Measurements from ENCODE around the gene CCDC186. TPM values are rescaled to one million over a fixed set of nuclear protein-coding genes. Genes with fewer than 3 reads are reported as not detected.

Gene CCDC186
- 5.6 TPM for polyA plus RNA-seq (2012; ENCODE audit: insufficient read depth, insufficient read length)

DNA sequence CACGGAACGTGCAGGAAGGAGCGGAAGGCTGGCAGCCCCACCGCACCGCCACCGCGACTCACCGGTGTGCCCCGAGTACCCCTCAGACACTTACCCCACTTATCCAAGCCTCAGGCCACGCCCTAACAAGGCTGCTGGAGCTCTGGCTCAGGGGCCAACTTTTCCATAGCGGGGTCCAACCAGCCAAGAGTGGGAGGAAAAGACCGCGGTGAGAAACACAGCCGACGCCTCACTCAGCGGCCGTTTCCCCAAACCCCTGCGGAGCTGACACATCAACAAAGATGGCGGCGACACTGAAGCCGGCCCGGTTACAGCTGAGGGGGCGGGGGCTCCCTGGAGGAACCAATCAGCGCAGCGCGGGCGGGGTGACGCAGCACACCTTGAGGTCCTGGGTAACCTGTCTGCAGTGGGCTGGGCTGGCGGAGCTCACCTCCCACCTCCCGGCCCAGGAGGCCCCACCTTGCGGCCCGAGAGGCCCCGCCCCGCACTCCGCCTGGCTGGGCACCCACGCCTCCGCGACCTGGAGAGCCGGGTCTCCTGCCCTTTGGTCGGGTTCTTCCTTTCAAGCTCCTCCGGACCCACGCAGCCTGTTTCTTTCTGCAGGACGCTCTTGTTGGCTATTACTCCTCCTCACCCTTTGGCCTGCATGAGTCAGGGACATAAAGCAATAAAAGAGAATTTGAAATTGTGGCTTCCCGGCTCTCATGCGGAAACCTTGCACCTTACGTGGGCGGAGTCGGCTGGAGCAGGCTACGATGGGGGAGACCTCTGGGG, at the start of gene CCDC186:
Gene CCDC186 (minus strand): TSS at position 283 of the 774 bp plus-strand sequence. CDS start 10,935 bp downstream, outside the sequence.
- H3K4me3 ChIP-seq (ENCODE audit: low read length), result peak within 1 kb of the TSS; percentile 99
- DNase-seq (ENCODE audit: low read depth, low spot score), result peak; percentile 87

GRCh38 chr10:114223066-114223465, 49.1 kb upstream of the CCDC186 start:
- H3K4me3 ChIP-seq (ENCODE audit: low read length), result no peak overlapping the region
- no peak for DNase-seq (ENCODE audit: low read depth, low spot score)

DNA sequence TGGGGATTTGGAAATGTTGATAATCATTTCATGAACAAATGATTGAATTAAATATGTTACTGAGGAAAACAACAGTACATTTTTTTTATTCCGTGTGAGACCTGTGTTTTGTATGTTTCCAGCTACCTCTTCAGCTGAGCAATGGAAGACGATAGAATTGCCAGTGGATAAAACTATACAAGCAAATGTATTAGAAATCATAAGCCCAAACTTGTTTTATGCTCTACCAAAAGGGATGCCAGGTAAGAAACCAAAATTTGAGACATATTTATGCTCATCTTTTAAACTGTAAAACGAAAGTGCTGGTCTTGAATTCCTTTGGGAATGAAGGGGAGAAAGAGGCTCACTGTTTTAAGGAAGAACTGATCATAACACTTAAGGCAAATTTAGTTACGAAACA, 47.2 kb upstream of the CCDC186 start:
- no peak overlapping the region for H3K4me3 ChIP-seq (ENCODE audit: low read length)

DNA sequence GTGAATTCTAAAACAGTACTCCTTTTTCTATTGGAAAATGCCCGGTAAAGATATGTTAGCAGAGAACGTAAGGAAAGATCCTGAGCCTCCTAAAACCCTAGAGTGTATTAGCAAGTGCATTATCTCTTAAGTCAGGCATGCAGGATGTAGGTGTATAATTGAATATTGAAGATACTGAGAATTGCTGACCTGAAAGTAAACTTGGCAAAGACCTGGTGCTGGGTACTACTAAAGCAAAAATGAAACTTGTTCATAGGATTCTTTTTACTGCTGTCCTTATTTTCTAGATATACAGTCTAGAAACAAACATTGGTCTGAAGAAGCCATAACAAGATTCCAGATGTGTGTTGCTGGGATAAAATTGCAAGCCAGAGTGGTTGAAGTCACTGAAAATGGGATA, 46.3 kb upstream of the CCDC186 start:
- H3K4me3 ChIP-seq (ENCODE audit: low read length), result no peak overlapping the region
- no peak for DNase-seq (ENCODE audit: low read depth, low spot score)

More for the DNA sequence above, 47.2 kb upstream of the CCDC186 start:
- DNase-seq (ENCODE audit: low read depth, low spot score), result no peak

DNA sequence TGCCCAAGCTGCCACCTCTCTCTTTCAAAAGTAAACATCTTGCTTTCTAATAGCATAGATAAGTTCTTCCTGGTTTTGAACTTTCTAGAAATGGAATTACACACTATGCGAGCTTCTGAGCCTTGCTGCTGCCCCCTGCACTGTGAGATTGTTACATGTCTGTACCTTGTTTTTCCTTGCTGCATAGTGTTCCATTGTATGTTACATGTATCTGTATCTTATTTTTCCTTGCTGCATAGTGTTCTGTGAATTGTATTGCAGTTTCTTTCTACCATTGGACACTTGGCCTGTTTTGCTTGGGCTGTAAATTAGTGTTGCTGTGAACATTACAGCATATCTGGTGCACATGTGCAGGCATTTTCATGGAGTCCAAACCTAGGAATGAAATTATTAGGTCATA, 41.0 kb upstream of the CCDC186 start:
- DNase-seq (ENCODE audit: low read depth, low spot score), result no peak
- H3K4me3 ChIP-seq (ENCODE audit: low read length), result no peak overlapping the region

- no peak overlapping the region for H3K4me3 ChIP-seq (ENCODE audit: low read length)
- no peak for DNase-seq (ENCODE audit: low read depth, low spot score)
These were observed 38.1 kb upstream of the CCDC186 start for GRCh38 chr10:114212153-114212552.

GRCh38 chr10:114208351-114208750, 34.3 kb upstream of the CCDC186 start:
- H3K4me3 ChIP-seq (ENCODE audit: low read length), result no peak overlapping the region
- DNase-seq (ENCODE audit: low read depth, low spot score), result no peak

DNA sequence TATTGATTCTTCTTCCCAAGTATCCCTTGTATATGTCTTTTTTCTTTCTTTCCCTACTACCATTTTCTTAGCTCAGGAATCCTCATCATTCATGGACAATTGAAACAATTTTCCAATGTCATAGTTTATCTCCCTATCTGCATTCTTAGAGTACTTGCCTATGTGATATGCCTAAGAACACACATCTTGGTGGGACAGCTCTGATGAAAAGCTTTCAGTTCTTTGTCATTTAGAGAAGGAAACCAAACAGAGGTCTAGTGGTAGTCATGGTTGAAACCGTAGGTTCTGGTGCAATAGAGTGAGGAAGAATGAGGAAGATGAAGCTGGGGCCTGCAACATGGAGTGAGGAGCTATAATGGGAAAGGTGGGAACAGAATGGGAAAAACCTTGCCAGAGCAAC, 33.3 kb upstream of the CCDC186 start:
- H3K4me3 ChIP-seq (ENCODE audit: low read length), result no peak overlapping the region
- no peak for DNase-seq (ENCODE audit: low read depth, low spot score)

DNA sequence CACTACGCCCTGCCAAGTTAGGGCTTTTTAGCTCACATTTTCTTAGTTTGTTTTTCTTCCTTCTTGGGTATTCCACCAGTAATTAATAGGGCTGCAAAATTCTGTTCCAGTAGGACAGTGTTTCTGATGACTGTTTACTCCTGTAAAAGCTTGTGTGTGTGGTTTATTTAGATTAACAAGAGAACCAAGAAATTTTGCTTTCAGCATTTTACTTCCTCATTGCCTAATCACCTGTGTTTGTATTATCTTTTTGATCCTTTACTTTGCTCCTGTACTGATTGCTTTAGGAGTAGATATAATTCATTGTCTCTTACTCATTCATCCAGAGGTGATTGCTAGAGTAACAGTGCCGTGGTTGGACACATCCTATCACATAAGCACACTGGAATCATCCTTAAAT, 32.9 kb upstream of the CCDC186 start:
- H3K4me3 ChIP-seq (ENCODE audit: low read length), result no peak overlapping the region
- DNase-seq (ENCODE audit: low read depth, low spot score), result no peak

DNA sequence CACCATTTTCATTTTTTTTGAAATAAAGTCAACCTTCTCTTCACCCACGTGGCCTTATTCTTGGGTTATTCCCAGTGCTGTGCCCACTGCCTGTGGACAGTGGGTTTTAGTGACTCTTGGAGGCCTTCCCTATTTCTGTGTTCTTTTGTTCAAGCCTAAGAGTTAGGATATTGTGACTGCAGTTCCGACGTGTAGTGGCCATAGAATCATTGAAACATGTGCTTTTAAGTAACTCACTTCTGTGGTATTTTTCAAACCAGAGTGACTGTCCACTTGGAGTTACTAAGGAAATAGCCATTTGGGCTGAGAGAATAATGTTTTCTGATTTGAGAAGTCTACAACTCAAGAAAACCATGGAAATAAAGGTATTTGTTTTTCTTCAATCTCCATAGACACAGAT, 28.8 kb upstream of the CCDC186 start:
- no peak overlapping the region for H3K4me3 ChIP-seq (ENCODE audit: low read length)
- no peak for DNase-seq (ENCODE audit: low read depth, low spot score)

DNA sequence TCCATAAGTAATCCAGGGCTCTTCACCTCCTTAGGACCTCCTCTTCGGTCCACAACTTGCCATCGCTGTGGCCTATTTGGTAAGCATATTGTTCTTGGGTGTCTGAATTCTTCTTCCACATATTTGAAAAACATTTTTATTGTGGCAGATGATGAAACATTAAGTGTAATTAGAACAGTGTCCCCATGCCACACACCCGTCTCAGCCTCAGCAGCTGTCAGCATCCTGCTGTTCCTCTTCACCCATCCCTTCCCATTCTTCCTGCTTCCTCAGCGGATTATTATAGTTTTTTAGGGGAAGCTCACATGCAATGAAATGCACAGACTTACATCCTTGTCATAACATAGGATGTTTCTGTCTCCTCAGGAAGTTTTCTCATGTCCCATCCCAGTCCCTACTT, 25.2 kb upstream of the CCDC186 start:
- DNase-seq (ENCODE audit: low read depth, low spot score), result no peak
- H3K4me3 ChIP-seq (ENCODE audit: low read length), result no peak overlapping the region

- H3K4me3 ChIP-seq (ENCODE audit: low read length), result no peak overlapping the region
- DNase-seq (ENCODE audit: low read depth, low spot score), result peak; percentile 54
These were observed 21.1 kb upstream of the CCDC186 start for GRCh38 chr10:114195079-114195478.

DNA sequence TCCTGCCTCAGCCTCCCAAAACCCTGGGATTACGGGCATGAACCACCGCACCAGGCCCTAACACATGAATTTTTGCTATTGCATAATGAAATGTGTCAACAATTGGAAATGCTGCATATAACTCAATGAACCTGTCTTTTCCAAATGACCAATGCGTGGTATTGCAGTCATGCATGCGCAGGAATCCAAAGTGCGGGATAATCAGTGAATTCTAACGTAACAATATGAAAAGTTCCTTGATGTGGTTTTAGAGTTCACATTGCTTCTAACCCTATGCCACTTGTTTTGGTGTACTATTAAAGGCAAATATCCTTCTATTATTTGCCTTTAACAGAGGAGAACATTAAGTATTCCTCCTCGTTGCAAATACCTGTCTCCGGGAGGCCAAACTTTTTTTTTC, 15.7 kb upstream of the CCDC186 start:
- no peak overlapping the region for H3K4me3 ChIP-seq (ENCODE audit: low read length)
- DNase-seq (ENCODE audit: low read depth, low spot score), result no peak

DNA sequence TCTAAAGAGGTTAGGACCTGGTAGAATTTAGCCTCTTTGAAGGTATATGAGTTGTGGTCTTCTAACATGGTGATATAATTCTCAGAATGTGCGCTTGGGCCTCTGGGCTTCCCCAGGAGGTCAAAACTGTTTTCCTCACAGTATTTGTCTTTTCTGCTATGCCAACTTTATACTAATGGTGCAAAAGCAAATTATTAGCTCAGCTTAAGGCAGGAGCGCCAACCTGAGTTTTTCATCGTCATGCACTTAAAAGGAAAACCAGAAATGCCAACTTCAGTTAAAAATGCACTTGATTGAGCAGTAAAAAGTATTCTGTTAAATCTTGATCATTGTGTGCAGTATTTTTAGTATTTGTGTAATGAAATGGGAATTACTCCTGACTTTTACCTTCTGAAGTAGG, 14.9 kb upstream of the CCDC186 start:
- H3K4me3 ChIP-seq (ENCODE audit: low read length), result no peak overlapping the region
- DNase-seq (ENCODE audit: low read depth, low spot score), result no peak

DNA sequence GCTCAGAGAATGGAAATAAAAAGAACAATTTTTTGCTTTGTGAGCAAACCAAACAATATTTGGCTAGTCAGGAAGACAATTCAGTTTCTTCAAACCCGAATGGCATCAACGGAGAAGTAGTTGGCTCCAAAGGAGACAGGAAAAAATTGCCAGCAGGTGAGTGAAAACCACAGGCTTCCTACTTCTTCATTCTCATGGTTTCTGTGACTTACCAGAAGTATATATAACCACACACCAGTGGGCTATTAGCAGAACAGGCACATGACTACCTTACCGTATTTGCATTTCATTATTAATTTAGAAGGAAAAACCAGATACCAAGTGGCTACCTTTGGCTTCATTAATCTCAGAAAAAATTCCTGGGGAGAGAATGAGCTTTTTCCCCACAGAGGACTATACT, 14.0 kb upstream of the CCDC186 start:
- no peak for DNase-seq (ENCODE audit: low read depth, low spot score)

DNA sequence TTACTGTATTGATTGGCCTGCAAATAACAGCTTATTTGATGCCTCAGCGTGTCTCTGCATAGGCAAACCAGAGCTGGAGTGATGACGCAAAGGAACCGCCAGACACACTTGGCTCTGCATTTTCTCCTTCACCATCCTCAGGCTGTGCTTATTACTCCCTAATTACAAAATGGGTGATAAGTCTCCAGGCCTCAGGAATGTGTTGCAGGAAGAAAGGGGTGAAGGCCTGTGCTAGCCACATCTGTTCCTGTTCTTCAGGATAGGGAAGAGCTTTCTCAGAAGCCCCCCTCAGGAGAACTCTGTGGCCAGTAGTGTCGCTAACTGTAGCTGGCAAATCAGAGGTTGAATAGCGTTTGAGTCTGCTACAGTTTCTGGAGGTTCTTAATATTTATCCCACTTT, 10.3 kb upstream of the CCDC186 start:
- DNase-seq (ENCODE audit: low read depth, low spot score), result no peak
- H3K4me3 ChIP-seq (ENCODE audit: low read length), result no peak overlapping the region

More for the DNA sequence above, 14.0 kb upstream of the CCDC186 start:
- no peak overlapping the region for H3K4me3 ChIP-seq (ENCODE audit: low read length)

DNA sequence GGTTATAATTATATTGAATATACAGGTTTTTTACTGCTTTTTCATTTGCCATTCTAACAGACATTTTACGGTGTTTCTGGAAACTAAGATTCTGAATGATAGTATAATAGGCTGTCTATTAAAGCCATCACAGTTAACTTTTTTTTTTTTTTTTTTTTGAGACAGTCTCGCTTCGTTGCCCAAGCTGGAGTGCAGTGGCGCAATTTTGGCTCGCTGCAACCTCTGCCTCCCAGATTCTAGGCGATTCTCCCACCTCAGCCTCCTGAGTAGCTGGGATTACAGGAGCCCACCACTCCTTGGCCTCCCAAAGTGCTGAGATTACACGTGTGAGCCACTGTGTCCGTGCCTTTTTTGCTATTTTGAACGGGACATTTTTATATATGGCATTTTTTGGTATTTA, 9.6 kb upstream of the CCDC186 start:
- no peak overlapping the region for H3K4me3 ChIP-seq (ENCODE audit: low read length)
- no peak for DNase-seq (ENCODE audit: low read depth, low spot score)

DNA sequence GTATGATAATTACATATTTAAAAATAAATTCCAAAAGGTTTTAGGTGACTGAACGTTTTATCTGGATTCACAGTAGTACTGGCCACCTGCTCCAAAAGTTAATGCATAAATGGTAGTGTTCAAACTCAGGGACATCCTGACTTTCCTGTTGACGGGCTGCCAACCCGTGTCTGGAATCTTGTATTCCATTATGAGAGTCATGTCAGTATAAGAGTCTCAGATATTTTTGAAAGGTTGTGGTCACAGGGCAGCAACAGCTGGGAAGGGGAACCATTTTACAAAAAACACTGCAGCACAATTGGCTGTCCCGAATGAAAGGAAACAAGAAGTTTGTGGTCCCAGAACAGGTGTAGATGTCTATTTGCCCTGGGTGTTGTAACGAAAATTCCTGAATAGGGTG, 8.0 kb upstream of the CCDC186 start:
- no peak for DNase-seq (ENCODE audit: low read depth, low spot score)
- H3K4me3 ChIP-seq (ENCODE audit: low read length), result no peak overlapping the region

GRCh38 chr10:114180937-114181336, 6.9 kb upstream of the CCDC186 start:
- DNase-seq (ENCODE audit: low read depth, low spot score), result no peak
- no peak overlapping the region for H3K4me3 ChIP-seq (ENCODE audit: low read length)

- H3K4me3 ChIP-seq (ENCODE audit: low read length), result no peak overlapping the region
- DNase-seq (ENCODE audit: low read depth, low spot score), result no peak
These were observed 5.7 kb upstream of the CCDC186 start for GRCh38 chr10:114179747-114180146.

DNA sequence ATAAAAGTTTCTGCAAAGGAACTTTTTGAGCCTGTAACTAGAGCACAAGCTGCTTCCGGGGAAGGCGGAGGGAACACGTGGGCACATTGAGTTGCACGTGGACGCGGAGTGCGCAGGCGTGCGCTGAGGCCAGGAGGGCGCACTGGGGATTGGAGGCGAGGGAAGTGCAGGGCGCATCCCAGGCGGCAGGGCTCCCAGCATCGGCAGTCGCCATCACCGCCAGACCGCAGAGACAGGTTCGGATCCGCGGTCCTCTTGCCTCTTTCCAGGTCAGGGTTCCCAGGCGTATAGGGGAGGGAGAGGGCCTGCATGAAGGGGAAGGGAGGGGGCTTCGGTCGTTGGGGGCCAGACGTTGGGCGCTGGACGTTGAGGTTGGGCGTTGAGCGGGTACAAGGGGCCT, 5.1 kb upstream of the CCDC186 start, which contains the start of gene TDRD1:
Gene TDRD1 (plus strand): TSS at position 206 of the 400 bp plus-strand sequence. CDS start 8,479 bp downstream, outside the sequence.
- H3K4me3 ChIP-seq (ENCODE audit: low read length), result no peak within 1 kb of the TSS
- no peak for DNase-seq (ENCODE audit: low read depth, low spot score)

Measured in Jurkat, Clone E6-1 (cell line).